Activated T-helper 1 cell treated with Interleukin-2 at 50 U/mL for 16 hours (primary cell): Measurements from ENCODE around the gene SLF2.

Experiments used
- DNase-seq: peaks from one replicate; pipeline ENCODE4 v3.0.0-alpha.2; 2020; ENCODE audit warnings: low read depth

Gene SLF2

DNA sequence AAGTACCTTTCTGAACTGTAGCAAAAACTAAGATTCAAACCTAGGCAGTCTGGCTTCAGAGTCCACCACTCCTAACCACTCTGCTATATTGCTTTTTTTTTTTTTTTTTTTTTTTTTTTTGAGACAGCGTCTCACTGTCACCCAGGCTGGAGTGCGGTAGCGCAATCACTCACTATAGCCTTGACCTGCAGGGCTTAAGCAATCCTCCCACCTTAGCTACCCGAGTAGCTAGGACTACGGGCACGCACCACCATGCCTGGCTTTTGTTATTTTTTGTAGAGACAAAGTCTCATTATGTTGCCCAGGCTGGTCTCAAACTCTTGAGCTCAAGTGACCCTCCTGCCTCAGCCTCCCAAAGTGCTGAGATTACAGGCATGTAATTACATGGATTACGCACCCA, 10.1 kb upstream of the SLF2 start:
- DNase-seq, result no peak

DNA sequence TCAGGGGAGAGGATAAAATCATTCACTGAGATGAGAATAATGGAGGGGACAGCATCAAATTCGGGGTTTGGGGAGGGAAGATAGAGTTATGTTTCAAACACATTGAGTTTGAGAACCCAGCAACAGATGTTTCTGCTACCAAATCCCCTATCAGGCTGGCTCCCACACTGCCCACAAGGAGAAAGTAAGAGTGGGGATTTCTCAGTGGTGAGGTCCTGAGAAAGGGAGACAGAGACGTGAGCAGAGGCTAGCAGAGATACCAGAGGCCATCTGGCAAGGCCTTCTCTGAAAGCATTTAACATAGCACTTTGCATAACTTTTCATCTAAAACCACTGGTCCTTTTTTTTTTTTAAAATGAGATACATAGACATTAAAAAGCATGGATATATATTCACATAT, 7.8 kb upstream of the SLF2 start:
- DNase-seq, result no peak

DNA sequence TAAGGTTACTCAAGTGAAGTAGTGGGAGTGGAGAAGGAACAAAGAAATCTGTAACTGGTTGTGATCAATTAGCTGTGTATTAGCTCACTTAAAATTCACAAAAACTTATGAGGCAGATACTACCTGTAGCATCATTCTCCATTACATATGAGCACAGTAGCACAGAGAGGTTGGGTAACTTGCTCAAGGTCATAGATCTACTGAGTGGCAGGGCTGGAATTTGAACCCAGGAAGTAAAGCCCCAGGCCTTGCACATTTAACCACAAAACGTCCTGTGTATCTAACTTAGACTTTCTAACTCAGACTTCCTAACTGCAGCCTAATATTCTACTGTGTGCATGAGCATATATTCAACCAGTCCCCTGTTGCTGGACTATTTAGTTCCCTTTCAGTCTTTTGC, 5.6 kb upstream of the SLF2 start:
- DNase-seq, result no peak

DNA sequence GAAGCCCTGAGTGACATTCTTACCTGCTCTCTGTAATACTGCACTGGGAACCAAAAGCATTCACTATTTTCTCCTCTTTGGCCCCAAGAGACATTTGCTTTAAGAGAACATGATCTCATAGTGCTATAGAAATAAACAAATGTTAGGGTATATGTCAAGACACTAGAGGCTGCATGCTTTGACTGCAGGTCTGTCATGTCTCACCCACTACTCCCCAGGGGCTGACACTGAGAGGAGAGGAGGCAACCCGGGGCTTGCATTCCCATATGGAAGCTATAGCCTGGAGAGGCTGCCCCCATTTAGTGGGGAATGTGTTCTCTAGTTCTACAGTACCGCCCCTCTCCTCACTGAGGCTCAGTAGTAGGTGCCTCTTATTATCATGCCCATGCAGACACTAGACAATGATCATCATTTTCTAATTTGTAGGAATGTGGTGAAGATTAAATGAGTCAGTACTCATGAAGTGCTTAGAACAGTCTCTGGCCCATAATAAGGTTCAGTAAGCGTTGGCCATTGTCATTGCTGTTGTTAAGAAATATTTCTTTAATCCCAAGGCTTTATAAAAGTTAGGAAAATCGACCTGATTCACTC, 4.9 kb upstream of the SLF2 start:
- DNase-seq, result no peak

DNA sequence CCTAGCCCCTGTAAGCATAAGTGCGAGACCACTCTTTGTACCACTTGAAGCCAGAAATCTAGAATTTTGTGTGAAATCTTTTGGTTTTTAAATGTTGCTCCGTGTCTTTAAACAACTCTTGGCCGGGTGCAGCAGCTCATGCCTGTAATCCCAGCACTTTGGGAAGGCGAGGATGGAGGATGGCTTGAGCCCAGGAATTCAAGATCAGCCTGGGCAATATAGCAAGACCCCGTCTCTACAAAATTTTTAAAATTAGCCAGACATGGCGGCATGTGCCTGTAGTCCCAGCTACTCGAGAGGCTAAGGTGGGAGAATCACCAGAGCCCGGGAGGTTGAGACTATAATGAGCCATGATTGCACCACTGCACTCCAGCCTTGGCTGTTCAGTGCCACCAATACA, 4.4 kb upstream of the SLF2 start:
- DNase-seq, result no peak

DNA sequence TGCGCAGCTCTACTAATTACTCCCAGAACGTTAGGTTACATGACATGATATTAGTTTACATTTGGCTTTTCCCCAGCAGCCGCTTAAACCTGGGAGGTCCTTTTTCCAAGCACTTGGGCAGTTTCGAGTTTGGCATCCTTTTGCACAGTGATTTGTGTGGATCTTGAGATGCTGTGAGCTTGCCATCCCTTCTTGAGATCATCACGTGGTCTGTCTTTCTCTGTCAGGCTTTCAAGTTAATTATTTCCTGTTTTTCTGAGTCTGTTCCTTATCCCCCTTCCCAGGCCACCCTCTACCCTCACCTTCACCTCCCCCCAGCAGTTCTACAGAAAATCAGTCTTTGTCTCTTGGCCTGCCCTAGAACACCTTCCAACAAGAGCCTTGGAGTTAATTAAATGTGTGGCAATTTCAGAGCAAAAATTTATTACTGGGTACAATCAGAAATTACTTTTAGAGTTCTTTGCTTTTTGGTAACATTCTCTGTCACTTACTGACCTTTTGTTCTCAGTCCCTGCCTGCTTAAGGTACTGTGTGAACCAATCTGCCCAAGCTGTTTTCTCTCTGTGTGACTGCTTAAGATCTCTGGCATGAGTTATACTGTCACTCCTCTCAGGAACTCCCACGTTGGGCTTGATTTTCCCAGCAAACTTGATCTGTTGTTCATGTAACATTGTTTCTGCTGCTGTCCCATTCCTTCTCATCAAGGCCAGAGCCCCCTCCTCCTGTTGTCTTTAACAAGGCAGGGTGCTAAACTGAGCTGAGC, 3.1 kb upstream of the SLF2 start:
- no peak for DNase-seq

DNA sequence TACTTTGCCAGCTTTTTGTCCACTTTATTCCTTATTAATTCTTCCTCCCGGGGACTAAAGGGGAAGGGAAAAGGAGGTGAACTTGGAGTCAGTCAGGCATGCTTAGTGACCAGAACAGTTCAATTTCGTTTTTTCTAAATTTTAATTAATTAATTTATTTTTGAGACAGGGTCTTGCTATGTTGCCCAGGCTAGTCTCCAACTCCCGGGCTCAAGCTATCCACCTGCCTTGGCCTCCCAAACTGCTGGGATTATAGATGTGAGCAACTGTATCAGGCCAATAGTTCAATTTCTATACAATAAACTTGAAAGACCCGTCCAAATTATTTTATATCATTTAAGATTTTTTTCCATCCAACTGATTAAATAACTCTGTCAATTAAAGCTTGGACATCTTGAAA, 1.3 kb upstream of the SLF2 start:
- no peak for DNase-seq

DNA sequence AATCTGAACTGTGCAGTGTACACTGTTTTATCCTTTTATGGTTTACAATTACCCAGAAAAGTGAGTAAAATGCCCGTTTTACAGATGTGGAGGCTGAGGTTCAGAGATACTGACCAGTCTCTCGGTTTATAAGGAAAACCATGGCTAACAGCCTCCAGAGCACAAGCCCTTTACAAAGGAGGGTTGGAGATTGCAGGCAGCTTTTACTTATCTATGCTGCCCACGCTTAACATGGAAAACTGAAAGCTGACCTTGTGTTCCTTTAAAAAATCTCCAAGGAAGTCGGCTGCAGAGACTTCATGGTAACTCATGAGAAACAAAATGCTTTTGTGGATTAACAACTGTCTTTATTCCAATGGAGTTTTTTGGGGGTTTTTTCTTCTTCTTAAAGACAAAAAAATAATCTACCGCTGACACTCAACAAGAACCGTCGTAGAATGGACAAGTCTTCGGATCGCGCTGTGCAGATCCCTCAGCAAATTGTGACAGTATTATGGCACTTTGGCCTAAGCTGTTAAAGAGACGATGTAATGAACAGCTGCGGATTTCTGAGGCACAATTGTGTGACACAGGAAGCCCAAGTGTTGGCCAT, 654 bp upstream of the SLF2 start:
- DNase-seq, result no peak

DNA sequence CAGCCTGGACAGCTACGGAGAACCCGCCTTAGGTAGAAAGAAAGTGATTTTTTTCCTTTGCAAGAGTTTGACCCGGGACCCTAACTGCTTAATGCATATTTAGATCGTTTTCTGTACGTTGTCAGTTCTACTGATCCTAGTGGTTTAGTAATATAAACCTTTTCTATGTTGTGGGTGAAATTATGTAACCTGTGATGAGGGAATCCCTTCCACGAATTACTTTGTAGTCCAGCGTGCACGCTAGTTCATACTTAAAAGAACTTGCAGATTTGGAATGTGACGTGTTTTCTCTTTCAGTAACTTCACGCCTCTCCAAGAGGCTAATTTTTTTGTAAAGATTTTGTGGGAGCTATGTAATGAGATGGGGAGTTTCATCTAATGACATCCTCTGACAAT, 705 bp downstream of the SLF2 start:
- no peak for DNase-seq

DNA sequence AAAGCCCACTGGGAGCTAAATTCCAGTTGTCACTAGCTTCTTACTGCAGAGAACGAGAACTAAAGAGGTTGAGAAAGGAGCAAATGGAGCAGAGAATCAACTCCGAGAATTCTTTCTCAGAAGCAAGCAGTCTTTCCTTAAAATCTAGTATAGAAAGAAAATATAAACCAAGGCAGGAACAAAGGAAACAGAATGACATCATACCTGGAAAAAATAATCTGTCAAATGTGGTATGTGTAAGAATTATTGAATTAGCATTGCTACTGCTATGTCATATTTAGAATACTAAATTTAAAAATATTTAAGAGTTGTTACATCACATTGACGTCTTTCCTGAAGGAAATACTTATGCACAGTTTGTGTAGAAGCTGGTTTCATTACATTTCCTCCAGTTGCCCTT, 4.3 kb downstream of the SLF2 start:
- no peak for DNase-seq

DNA sequence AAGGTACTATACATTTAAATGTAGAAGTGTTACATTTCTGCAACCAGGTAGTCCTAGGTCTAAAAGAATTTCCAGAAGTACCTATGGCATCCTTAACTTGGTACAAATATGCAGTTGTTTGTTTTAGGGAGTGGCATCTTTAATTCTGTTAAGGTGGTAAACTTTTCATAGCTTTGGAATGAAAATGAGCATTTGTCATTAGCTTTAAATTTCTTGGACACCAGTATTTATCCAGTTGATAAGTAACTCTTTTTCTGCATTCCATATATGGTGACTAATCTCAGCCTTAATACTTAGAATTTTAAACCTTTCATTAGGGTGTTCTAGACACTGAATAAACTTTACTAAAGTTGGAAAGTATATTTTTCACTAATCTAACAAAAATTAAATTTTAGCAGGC, 10.8 kb downstream of the SLF2 start:
- no peak for DNase-seq

DNA sequence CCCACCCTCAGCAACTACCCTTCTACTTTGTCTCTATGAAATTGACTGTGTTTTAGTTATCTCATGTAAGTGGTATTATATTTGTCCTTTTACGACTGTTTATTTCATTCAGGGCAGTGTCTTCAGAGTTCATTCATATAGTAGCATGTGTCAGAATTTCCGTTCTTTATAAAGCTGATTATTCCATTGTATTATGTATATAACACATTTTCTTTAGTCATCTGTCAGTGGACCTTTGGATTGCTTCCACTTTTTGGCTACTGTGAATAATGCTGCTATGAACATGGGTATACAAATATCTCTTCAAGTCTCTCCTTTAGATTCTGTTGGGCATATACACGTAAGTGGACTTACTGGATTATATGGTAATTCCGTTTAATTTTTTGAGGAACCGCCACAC, 14.5 kb downstream of the SLF2 start:
- no peak for DNase-seq

DNA sequence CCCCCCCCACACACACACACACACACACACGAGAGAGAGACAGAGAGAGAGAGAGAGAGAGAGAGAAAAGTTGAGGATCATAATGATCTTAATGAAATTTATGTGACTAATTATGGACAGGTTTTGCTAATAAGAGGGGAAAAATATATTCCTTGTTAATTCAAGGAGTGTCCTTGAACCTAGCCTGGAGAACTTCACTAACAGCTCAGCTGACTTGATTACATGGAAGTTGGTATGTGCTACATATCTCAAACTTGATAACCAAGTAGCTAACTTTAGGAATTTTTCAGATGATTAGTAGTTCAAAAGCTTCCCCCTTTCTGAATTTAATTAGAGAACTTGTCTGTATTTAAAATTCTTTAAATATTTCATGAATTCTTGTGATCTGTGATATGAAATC, 15.3 kb downstream of the SLF2 start:
- DNase-seq, result no peak

DNA sequence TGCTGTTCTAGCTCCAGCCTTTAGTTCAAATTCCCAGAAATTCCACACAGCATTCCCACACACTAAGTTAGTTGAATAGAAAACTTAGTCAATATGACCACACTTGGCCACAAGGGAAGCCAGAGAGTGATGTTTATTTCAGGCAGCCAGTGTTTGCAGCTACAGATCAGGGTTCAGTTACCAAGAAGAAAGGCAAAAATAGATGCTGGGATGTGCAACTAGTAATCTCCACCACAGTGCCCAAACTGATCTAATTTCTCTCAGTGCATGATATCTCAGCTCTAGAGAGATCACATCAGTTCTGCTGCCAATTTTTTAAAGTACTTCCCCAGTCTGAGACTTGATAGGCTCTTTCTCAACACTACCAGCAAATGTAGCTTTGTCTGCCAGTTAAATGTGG, 17.6 kb downstream of the SLF2 start:
- no peak for DNase-seq

DNA sequence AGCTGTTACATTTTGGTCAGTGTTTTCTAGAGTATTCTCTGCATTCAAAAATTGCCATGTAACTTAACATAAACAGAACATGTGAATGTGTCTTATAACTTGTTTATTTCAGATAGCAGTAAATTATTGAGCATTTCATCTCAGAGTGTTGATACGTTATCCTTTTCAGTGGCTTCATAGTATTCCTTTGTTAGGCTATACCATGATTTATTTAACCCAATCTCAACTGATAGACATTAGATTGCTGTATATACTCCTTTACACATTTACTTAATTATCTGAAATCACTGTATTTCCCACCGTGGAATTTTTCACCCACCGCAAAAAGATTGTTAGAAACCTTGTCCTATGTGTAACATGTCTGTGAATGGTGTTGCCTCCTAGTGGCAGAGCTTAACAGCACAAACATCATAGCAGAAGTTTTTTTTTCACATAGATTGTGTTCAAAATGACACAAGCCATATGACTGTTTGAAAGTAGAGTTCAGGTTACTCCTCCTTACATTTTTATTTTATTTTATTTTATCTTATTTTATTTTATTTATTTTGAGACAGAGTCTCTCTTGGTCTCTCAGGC, 21.4 kb downstream of the SLF2 start:
- no peak for DNase-seq

DNA sequence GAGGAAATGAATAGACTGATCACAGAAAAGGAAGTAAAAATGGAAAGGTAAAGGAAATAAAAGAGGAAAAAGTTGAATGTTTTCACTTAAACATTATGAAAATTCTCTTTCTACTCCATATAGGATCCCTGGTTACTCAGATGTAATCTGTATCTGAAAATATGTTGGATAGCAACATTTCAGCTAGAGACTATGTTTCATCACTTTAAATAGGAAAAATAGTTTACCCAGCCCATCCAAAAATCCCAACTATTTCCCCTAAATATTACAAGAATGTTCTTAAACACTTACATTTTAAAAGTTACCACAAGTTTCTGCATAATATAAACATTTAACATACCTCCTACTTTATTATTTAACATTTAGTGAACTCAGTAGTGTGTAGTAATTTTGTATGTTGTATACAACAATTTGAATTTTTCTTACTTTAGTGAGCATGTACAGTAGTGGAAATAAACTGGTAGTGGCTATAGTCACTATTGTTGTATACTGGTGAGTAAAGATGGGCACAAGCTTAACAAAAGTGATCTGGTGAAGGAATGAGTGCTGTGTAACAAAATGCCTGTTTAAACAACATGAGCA, 27.1 kb downstream of the SLF2 start:
- DNase-seq, result no peak

DNA sequence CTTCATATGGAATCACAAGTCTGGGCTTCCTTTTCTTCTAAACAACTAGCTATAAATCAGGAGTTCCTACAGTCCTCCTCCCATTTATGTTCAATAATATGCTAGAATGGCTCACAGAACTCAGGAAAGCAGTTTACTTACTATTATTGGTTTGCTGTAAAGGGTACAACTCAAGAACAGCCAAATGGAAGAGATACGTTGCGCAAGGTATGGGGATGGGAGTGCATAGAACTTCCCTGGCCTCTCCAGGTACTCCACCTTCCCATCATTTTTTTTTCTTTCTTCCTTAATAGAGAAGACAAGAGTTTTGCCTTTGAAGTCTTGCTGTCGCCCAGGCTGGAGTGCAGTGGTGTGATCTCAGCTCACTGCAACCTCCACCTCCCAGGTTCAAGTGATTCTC, 29.5 kb downstream of the SLF2 start:
- no peak for DNase-seq

DNA sequence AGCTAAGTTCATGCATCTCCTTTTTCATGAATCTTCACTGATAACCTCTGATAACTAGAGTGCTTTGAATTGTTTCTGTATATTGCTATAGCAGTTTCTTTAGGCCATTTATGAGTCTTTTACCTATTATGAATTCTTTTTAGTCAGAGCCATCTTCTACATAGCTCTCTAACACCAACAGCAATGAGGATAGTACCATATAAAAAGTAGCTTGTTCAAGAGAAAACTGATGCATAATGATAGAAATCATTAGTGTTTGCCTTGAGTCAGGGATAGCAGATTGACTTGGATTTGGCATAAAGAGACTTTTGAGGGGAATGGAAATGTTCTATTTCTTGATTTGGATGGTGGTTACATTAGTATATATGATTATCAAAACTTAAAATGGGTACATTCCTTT, 30.7 kb downstream of the SLF2 start:
- no peak for DNase-seq

DNA sequence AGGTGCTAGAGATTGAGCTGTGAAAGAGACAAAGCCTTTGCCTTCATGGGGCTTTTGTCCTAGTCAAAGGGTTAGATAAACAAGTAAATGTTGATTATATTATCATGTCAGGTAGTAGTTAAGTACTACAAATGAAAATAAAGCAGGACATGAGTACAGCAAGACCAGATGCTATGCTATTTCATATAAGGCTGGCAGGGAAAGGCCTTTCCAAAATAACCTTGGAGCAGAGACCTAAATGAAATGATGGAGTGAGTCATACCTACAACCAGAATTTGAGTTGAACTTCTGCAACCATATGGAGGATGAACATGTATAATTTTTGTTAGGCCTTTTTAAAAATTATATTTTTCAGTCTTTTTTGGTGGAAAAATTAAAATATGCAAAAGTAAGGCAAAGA, 33.0 kb downstream of the SLF2 start:
- DNase-seq, result no peak

DNA sequence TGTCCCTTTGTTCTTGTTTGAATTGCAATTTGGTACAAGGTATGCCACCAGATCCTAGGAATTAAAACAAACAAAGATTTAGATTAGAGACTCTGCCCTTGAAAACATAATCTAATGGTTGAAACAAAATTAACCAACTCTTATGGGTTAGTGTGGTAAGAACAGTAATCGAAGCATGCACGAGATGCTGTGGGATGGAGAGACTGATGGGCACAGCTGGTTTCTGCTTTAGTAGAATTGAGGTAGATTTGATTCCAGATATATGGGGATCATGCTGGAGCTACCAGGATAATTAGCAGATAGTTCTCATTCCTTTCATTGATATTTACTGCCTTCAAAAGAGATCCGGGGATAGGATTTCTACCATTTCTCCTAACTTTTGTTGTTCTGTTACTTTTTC, 36.2 kb downstream of the SLF2 start:
- DNase-seq, result no peak

DNA sequence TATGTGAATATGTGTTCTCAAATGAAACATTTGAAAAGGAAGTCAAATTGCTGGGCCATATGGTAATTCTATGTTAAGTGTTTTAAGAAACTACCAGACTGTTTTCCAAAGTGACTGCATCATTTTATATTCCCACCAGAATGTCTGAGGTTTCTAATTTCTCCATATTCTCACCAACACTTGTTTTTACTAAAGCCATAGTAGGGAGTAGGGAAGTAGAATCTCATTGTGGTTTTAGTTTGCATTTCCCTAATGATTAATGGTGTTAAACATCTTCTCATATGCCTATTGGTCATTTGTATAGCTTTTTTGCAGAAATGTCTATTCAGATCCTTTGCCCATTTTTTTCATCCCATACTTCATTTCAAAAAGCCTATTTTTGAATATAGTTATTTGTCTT, 47.5 kb downstream of the SLF2 start:
- DNase-seq, result no peak

DNA sequence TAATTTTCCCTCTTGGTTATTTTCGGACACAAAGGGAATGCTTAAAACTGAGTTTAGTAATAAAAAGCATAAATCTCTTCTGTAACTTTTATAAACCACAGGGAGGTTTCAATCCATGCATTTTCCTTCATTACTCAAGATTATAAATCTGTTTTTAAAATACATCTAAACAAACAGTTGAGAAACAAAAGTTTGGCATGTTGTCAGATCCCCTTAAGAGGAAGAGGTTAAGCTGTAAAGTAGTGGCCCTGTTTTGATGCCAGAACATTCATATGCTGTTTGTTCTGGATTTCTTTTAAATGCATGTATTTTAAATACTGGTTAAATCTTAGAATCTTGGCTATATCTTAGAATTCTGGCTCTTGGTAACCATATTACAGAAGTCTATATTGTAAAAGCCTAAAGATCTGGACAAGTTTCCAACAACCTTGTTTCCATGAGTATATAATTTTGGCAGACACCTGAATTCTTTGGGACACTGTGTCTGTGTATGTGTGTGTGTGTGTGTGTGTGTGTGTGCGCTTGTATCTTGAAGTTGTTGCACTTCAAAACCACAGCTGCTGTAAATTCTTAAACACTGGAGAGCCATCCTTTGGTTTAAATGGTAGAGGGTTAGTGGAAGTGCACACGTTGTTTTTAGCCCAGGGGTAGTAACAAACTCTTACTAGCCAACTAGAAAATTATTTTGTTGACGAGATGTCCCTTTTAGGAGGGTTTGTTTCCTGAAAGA, 49.8 kb downstream of the SLF2 start:
- DNase-seq, result no peak

DNA sequence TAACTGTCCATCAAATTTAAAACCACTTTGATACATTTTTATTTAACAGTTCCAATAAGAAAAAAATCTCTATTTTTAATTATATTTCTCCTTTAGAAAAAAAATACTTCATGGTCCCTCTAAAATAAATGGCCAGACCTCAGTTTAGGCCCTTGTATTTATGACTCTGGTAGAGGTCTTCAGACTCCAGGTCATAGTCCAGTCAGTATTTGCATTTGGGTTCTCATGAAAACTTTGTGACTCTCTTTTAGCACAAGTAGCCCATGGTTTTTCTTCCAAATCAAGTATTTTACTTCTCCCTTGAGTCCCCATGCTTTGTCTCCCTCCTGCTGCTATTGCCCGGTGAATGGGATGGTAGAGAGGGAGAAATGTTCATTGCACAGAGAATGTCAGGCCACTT, 51.1 kb downstream of the SLF2 start:
- no peak for DNase-seq
